ENCODE results near the gene ZNF148.
"Not testable (repeated sequence)": the region's sequence is repeated elsewhere in the genome, so short reads cannot be mapped to it uniquely, and the experiment has no call there.

- TF ChIP-seq CTCF (IDR thresholded peaks at IDR 0.05); RFX5 (IDR thresholded peaks at IDR 0.05); NPAS2 (CRISPR knock-in tag; IDR thresholded peaks at IDR 0.05; ENCODE audit: borderline replicate concordance); HMGXB4 (CRISPR knock-in tag; IDR thresholded peaks at IDR 0.05; ENCODE audit: borderline replicate concordance); EP300 (IDR thresholded peaks at IDR 0.05); JUN (IDR thresholded peaks at IDR 0.05); NR3C1 (IDR thresholded peaks at IDR 0.05); ELK1 (IDR thresholded peaks at IDR 0.05; ENCODE audit: low read depth, low read length); CEBPB (IDR thresholded peaks at IDR 0.05); USF2 (IDR thresholded peaks at IDR 0.05); REST (IDR thresholded peaks at IDR 0.05); MAZ (IDR thresholded peaks at IDR 0.05; ENCODE audit: borderline replicate concordance, low read depth, low read length); ATOH8 (CRISPR knock-in tag; IDR thresholded peaks at IDR 0.05; ENCODE audit: low read depth): not testable (repeated sequence)
Measured at GRCh38 chr3:125343367-125343766, 31.8 kb downstream of the ZNF148 start.
